ENCODE measurements around the gene PCGF3.

- TF ChIP-seq POLR2A (IDR thresholded peaks at IDR 0.05): peak; percentile 79 to 93
- peak; percentile 79 to 97 (median 88) for TF ChIP-seq CTCF (IDR thresholded peaks at IDR 0.05 in 4 of 5, conservative IDR thresholded peaks at IDR 0.05 in 1 of 5)
Observed at GRCh38 chr4:674172-675035, 31.2 kb upstream of the PCGF3 start, which contains the start of the genes ATP5ME and MYL5.

Data from gastrocnemius medialis (tissue), 4 donors.